Natural killer cell treated with Interleukin-12 subunit alpha and Interleukin-12 subunit beta and Interleukin-15 and Interleukin-18, amount 100 ng/mL, for 72 hours (primary cell): ENCODE measurements around the gene CELA2A. TPM values are rescaled to one million over a fixed set of nuclear protein-coding genes. Genes with fewer than 3 reads are reported as not detected.
A peak's percentile ranks its signal among the peaks of the same experiment; 100 is the strongest.
"Not testable (repeated sequence)": the region's sequence is repeated elsewhere in the genome, so short reads cannot be mapped to it uniquely, and the experiment has no call there.

Experiments used
- ATAC-seq, 2 donors: fragments of 150-1000 bp; cut with Tn5 transposase in 1 of 2; sonication (Bioruptor Pico), chemical (Tn5 transposase) in 1 of 2; 2 replicates each; pipeline ENCODE4 v1.10.0; 2021
- DNase-seq: peaks from one replicate; pipeline ENCODE4 v3.0.0; 2022; ENCODE audit warnings: low spot score
- H3K27ac Mint-ChIP-seq, 2 donors: 1 replicate in 1 of 2; 2 replicates in 1 of 2; pipeline ENCODE4 v1.8.0; 2022; ENCODE audit warnings: mixed read lengths in 2 of 2, mild to moderate bottlenecking in 1 of 2, moderate library complexity in 1 of 2
- H3K27me3 Mint-ChIP-seq, 2 donors: 1 replicate in 1 of 2; 2 replicates in 1 of 2; pipeline ENCODE4 v1.8.0; 2022; ENCODE audit warnings: mixed read lengths in 2 of 2
- H3K36me3 Mint-ChIP-seq: one replicate; pipeline ENCODE4 v1.8.0; 2022; ENCODE audit warnings: mixed read lengths
- H3K4me1 Mint-ChIP-seq, 2 donors: 1 replicate in 1 of 2; 2 replicates in 1 of 2; pipeline ENCODE4 v1.8.0; 2022; ENCODE audit warnings: low read depth in 2 of 2, mixed read lengths in 2 of 2, mild to moderate bottlenecking in 1 of 2
- H3K4me3 Mint-ChIP-seq: one replicate; pipeline ENCODE4 v1.8.0; 2022; ENCODE audit warnings: mixed read lengths
- H3K9me3 Mint-ChIP-seq: 2 replicates; pipeline ENCODE4 v1.8.0; 2022; ENCODE audit warnings: mixed read lengths
- total RNA-seq, 2 donors: library from RNA; stranded (reverse); gene quantifications; one replicate each; pipeline ENCODE4 v1.2.3, GENCODE V29; 2022

Gene CELA2A
- total RNA-seq, 2 donors from 2014 or later = not detected

- H3K27me3 Mint-ChIP-seq = no peaks in the 10 kb centered on the region
- peak overlapping the region; percentile 84 to 96 for H3K27ac Mint-ChIP-seq
- H3K36me3 Mint-ChIP-seq = no peaks in the 10 kb centered on the region
- DNase-seq (peak; percentile 86), ATAC-seq (peak; percentile 83 to 84)
- H3K4me1 Mint-ChIP-seq = peaks cover 74 to 81% of the 10 kb centered on the region in 2 donors
- no peaks in the 10 kb centered on the region for H3K9me3 Mint-ChIP-seq
- peak overlapping the region; percentile 96 for H3K4me3 Mint-ChIP-seq
These were observed 39.2 kb upstream of the CELA2A start for GRCh38 chr1:15417059-15417934.

DNA sequence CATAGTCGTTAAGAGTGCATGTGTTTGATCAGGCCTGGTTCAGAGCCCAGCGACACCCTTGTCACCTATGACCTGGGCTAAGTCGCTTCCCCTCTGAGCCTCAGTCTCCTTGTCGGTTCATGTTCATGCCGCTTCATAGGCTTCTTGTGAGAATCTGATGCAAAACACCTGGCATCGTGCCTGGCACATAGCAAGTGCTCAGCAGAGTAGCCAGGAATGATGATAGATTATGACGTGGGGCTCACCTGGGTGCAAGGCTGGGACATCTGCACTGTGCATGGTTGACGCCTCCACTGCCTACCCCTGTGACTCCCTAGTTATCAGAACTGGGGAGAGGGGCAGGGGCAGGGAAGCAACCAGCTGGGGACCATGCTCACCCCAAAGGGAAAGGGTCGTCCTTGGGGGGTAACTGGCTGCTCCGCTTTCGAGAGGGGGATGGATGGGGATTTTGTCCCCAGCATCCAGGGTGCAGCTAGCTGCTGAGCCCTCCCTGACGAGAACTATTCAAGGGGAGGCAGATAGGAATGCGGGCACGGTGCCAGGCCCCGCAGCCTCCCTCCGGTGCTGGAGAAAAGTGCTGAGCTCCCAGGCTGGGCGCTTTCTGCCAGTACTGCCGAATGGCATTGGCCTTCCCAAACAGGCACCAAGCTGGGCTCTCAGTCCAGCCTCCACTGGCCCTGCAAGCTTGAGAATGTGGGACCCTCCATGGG lies 37.6 kb upstream of the CELA2A start:
- DNase-seq (peak; percentile 56), ATAC-seq (no peak)
- Mint-ChIP-seq H3K36me3 (no peaks in the 10 kb centered on the region), H3K4me3 (peak overlapping the region; percentile 46), H3K9me3 (no peaks in the 10 kb centered on the region), H3K4me1 (peaks cover 61 to 70% of the 10 kb centered on the region in 2 donors), H3K27ac (peak overlapping the region; percentile 84 to 96), H3K27me3 (no peaks in the 10 kb centered on the region)

GRCh38 chr1:15420853-15421465 lies 35.6 kb upstream of the CELA2A start:
- H3K27ac Mint-ChIP-seq = peak overlapping the region; percentile 89 to 96
- H3K4me3 Mint-ChIP-seq = peak overlapping the region; percentile 73
- H3K9me3 Mint-ChIP-seq = no peaks in the 10 kb centered on the region
- H3K36me3 Mint-ChIP-seq = no peaks in the 10 kb centered on the region
- H3K4me1 Mint-ChIP-seq = peaks cover 54 to 62% of the 10 kb centered on the region in 2 donors
- no peak for DNase-seq
- ATAC-seq = no peak
- H3K27me3 Mint-ChIP-seq = no peaks in the 10 kb centered on the region

DNA sequence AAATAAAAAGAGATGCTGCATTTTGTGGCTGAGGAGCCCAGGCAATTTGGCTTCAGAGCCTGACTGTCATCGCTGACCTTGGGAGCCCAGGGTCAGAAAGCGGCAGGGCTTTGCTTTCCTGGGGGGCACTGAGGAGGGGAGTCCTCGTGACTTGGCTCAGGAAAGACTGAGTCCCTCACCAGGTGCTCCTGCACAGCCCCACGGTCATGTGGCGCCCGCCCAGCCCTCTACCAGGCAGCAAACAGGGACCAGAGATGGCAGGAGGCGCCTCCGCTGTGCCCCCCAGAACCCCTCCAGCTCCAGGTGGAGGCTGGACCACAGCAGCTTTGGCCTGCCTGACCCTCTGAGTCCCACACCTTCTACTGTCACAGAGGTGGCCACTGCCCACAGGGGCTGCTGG lies 33.7 kb upstream of the CELA2A start:
- DNase-seq (no peak), ATAC-seq (no peak)
- Mint-ChIP-seq H3K9me3 (no peaks in the 10 kb centered on the region), H3K36me3 (no peaks in the 10 kb centered on the region), H3K27ac (peak overlapping the region; percentile 86 to 95), H3K4me1 (peaks cover 47 to 51% of the 10 kb centered on the region in 2 donors), H3K27me3 (no peaks in the 10 kb centered on the region), H3K4me3 (no peak overlapping the region)

DNA sequence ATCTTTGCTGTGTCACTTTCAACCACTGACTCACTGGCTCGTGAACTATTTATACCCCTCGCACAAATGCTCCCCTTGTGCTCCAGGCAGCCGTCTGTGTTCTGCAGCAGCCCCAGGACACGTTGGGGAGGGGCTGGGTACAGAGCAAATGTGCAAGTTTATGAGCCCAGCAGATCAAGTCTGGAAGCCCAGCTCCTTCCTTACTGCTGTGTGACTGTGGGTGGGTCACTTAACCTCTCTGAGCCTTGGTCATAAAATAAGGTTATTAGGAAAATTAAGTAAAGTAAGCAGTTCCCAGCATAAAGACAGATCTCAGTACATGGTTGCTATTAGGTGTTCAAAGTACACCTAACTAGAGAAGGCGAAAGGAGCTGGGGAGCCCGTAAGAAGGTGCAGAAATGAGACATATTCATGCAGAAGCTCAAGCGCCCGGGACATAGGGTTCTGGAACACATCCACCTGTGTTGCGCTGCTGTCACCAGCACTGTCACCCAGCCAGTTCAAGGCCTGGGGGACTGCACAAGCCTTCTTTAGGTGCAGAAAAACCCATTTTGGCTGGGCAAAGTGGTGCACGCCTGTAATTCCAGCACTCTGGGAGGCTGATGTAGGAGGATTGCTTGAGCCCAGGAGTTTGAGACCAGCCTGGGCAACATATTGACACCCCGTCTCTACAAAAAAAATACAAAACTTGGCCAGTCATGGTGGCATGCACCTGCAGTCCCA lies 33.0 kb upstream of the CELA2A start:
- no peaks in the 10 kb centered on the region for H3K9me3 Mint-ChIP-seq
- H3K27me3 Mint-ChIP-seq = no peaks in the 10 kb centered on the region
- H3K4me3 Mint-ChIP-seq = no peak overlapping the region
- H3K36me3 Mint-ChIP-seq = no peaks in the 10 kb centered on the region
- peak overlapping the region; percentile 86 to 95 for H3K27ac Mint-ChIP-seq
- peaks cover 46 to 47% of the 10 kb centered on the region in 2 donors for H3K4me1 Mint-ChIP-seq
- no peak for DNase-seq
- ATAC-seq = no peak

- H3K36me3 Mint-ChIP-seq = no peaks in the 10 kb centered on the region
- no peaks in the 10 kb centered on the region for H3K9me3 Mint-ChIP-seq
- ATAC-seq = no peak
These were observed 32.3 kb upstream of the CELA2A start for GRCh38 chr1:15424146-15424667.

DNA sequence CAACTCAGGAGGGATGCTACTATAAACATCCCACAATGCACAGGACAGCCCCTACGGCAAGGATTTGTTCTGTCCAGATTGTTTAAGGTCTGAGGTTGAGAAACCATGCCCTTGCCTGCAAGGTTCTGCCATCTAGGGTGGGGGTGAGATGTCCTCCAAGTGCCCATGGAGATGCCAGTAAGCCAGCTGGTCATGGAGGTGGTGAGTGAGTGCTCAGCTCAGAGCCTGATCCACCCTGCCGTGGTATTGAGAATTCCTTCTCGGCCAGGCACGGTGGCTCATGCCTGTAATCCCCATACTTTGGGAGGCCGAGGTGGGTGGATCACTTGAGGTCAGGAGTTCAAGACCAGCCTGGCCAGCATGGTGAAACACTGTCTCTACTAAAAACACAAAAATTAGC lies 31.6 kb upstream of the CELA2A start:
- Mint-ChIP-seq H3K36me3 (no peaks in the 10 kb centered on the region), H3K4me1 (peaks cover 42 to 43% of the 10 kb centered on the region in 2 donors), H3K27ac (peak overlapping the region; percentile 86 to 95), H3K9me3 (no peaks in the 10 kb centered on the region), H3K4me3 (peak overlapping the region; percentile 47), H3K27me3 (no peaks in the 10 kb centered on the region)
- DNase-seq (no peak), ATAC-seq (no peak)

More at GRCh38 chr1:15424146-15424667, 32.3 kb upstream of the CELA2A start:
- Mint-ChIP-seq H3K4me3 (peak overlapping the region; percentile 47), H3K4me1 (peaks cover 42 to 44% of the 10 kb centered on the region in 2 donors), H3K27me3 (no peaks in the 10 kb centered on the region), H3K27ac (peak overlapping the region; percentile 86 to 95)
- DNase-seq = no peak

DNA sequence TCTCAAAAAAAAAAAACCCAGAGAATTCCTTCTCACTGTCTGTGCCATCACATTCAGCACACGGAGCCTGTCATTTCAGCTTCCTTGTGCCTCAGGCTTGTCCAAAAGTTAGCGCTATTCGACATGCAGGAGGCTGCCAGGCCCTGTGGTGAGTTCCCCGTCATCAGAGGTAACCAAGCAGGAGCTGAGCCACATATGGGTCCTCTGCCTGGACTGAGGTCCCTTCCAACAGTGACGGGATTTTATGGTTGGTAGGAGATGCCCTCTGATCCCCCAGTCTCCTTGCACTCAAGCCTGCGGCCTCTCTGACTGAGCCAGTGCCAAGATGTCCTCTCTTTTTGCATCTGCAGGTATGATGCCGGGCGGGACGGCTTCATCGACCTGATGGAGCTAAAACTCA lies 31.0 kb upstream of the CELA2A start:
- H3K4me3 Mint-ChIP-seq = no peak overlapping the region
- DNase-seq = no peak
- no peak for ATAC-seq
- H3K36me3 Mint-ChIP-seq = no peaks in the 10 kb centered on the region
- H3K9me3 Mint-ChIP-seq = no peaks in the 10 kb centered on the region
- peak overlapping the region; percentile 86 to 95 for H3K27ac Mint-ChIP-seq
- peaks cover 45% of the 10 kb centered on the region in 2 donors for H3K4me1 Mint-ChIP-seq
- no peaks in the 10 kb centered on the region for H3K27me3 Mint-ChIP-seq

- peak overlapping the region; percentile 86 to 95 for H3K27ac Mint-ChIP-seq
- H3K9me3 Mint-ChIP-seq = no peaks in the 10 kb centered on the region
- no peaks in the 10 kb centered on the region for H3K27me3 Mint-ChIP-seq
- no peak for DNase-seq
- H3K36me3 Mint-ChIP-seq = no peaks in the 10 kb centered on the region
- ATAC-seq = no peak
- H3K4me1 Mint-ChIP-seq = peaks cover 42 to 43% of the 10 kb centered on the region in 2 donors
- H3K4me3 Mint-ChIP-seq = peak overlapping the region; percentile 61
These were observed 30.6 kb upstream of the CELA2A start for GRCh38 chr1:15425958-15426357.

DNA sequence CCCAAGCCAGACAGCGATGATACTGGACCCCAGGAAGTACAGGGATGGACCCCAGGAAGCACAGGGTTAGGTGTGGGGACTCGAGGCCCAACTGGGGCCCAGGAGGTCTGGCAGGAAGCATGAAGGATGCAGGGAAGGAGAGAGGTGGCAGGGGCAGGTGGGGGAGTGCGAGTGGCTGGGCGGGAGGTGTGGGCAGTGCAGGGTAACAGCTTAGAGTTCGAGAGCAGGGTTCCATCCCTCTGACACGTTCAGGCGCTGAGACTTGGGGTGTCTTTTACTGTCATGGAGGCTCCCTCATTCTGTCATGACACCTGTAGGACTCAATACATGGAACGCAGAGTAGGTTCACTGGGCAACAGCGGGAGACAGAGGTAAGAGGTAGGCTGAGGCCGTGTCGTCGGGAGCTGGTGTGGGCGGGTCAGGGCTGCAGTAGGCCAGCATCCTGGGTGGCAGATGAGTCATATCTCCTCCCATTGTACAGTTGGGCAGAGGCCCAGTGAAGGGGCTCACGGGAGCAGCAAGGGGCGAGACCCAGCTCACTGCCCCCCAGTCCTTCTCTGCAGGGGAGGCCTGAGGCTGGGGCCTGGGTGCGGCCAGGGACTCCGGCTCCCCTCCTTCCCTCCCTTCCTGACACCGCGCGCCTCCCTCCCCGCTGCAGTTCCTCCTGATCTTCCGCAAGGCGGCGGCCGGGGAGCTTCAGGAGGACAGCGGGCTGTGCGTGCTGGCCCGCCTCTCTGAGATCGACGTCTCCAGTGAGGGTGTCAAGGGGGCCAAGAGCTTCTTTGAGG lies 29.8 kb upstream of the CELA2A start:
- no peaks in the 10 kb centered on the region for H3K36me3 Mint-ChIP-seq

DNA sequence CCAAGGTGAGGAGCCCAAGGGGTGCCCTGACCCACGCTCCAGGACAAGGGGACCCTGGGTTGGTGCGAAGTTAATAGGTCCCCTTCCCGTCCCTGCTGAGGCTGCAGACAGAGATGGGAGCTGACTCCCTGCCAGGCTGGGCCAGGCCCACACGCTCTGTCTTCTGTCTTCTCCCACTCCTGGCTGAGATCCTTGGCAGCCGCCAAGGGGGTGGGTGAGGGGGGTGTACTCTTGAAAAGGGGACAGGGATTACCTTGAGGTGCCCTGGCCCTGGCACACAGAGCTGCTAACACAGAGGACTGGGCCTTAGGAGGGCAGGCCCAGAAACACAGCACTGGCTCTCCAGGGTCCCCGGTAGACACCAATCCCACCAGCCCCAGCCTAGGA lies 29.3 kb upstream of the CELA2A start:
- DNase-seq (no peak), ATAC-seq (peak in 1 of 2 donors; percentile 1)
- Mint-ChIP-seq H3K4me3 (no peak overlapping the region), H3K9me3 (no peaks in the 10 kb centered on the region), H3K36me3 (no peaks in the 10 kb centered on the region), H3K27me3 (no peaks in the 10 kb centered on the region), H3K4me1 (peaks cover 34% of the 10 kb centered on the region in 2 donors), H3K27ac (peak overlapping the region; percentile 66 to 95)

More for the DNA sequence above, 29.8 kb upstream of the CELA2A start:
- DNase-seq (no peak), ATAC-seq (peak in 1 of 2 donors; percentile 52)
- Mint-ChIP-seq H3K27ac (peak overlapping the region; percentile 86 to 95), H3K9me3 (no peaks in the 10 kb centered on the region), H3K27me3 (no peaks in the 10 kb centered on the region), H3K4me3 (peak overlapping the region; percentile 61), H3K4me1 (peaks cover 36% of the 10 kb centered on the region in 2 donors)

GRCh38 chr1:15428252-15428651 lies 28.3 kb upstream of the CELA2A start:
- not testable (repeated sequence) for ATAC-seq, H3K4me3 Mint-ChIP-seq, DNase-seq, H3K36me3 Mint-ChIP-seq, H3K27me3 Mint-ChIP-seq, H3K9me3 Mint-ChIP-seq
- H3K4me1 Mint-ChIP-seq = peaks cover 32 to 33% of the 10 kb centered on the region in 2 donors
- peak overlapping the region; percentile 66 to 95 for H3K27ac Mint-ChIP-seq
